IPS-18c (cell line): ENCODE results near the gene AAGAB.
"Not testable (repeated sequence)": the region's sequence is repeated elsewhere in the genome, so short reads cannot be mapped to it uniquely, and the experiment has no call there.

Experiments
- H3K4me3 ChIP-seq: 2 replicates; pipeline ENCODE4 v1.7.0; 2013; ENCODE audit warnings: low read depth, mild to moderate bottlenecking, low read length, moderate library complexity; ENCODE audit not compliant: insufficient read depth
- H3K9me3 ChIP-seq: one replicate; pipeline ENCODE4 v1.6.1; 2013; ENCODE audit warnings: mild to moderate bottlenecking, low read length, moderate library complexity; ENCODE audit not compliant: control insufficient read depth, insufficient read depth

AAGAB gene

GRCh38 chr15:67170143-67170925, 84.1 kb downstream of the AAGAB start:
- no peaks in the 10 kb centered on the region for H3K9me3 ChIP-seq
- no peak overlapping the region for H3K4me3 ChIP-seq

DNA sequence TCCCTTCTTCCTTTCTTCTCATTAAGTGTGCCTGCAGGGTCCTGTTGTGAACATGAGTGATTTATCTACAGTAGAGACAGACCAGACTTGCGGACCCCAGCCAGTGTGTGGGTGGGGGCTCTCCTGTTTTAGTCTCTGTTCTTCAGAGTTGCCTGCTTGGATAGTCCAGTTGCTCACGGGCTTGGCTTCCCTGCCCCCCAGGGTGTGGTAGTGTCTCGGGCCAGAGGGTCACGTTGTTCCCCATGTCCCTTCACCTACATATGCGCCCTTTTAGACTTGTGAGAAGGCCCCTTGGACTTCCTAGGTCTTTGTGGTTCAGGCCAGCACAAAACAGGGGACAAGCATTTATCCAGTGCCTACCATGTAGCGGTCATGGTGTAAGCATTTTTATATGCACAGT, 85.8 kb downstream of the AAGAB start:
- Histone ChIP-seq H3K9me3 (no peaks in the 10 kb centered on the region), H3K4me3 (no peak overlapping the region)

DNA sequence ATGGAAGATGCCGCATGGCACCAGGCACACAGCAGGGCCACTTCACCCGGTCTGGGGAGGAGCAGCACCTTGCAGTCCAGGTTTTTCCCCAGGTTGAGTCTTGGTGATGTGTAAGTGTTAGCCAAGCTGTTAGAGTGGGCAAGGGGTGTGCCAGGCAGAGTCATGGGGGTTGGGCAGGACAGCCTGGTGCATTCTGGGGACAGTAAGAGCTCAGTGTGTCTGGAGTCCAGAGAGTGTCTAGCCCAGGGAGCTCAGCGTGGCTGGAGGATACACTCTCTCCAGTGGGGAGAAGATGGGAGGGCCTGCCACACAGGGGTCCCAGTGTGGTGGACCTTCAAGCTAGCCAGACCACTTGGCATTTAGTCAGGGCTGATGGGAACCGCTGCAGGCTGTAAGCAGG, 87.4 kb downstream of the AAGAB start:
- Histone ChIP-seq H3K9me3 (no peaks in the 10 kb centered on the region), H3K4me3 (no peak overlapping the region)

GRCh38 chr15:67166280-67167009, 88.0 kb downstream of the AAGAB start:
- H3K4me3 ChIP-seq, result no peak overlapping the region
- H3K9me3 ChIP-seq, result no peaks in the 10 kb centered on the region

- H3K9me3 ChIP-seq, result no peaks in the 10 kb centered on the region
- no peak overlapping the region for H3K4me3 ChIP-seq
Measured at GRCh38 chr15:67165254-67166253, 88.9 kb downstream of the AAGAB start.

GRCh38 chr15:67164811-67165253, 89.6 kb downstream of the AAGAB start:
- no peaks in the 10 kb centered on the region for H3K9me3 ChIP-seq

DNA sequence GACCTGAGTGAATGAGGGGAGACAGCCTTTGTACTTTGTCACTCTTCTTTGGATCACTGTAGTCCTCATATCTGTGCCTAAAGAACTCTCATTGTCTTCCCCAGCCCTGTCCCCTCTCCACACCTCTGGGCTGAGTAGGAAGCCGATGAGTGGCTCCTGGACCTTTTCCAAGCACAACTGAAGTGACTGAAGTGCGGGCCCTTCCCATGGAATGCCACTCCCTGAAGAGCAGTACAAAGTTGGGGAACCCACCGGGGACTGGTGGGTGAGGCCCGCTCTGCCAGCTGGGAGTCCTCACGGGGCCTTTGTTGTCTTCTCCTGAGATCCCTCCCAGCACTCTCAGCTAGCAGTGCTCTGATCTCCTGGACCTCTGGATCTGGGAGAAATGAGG, 90.1 kb downstream of the AAGAB start:
- Histone ChIP-seq H3K9me3 (no peaks in the 10 kb centered on the region), H3K4me3 (no peak overlapping the region)

More at GRCh38 chr15:67164811-67165253, 89.6 kb downstream of the AAGAB start:
- H3K4me3 ChIP-seq, result no peak overlapping the region

DNA sequence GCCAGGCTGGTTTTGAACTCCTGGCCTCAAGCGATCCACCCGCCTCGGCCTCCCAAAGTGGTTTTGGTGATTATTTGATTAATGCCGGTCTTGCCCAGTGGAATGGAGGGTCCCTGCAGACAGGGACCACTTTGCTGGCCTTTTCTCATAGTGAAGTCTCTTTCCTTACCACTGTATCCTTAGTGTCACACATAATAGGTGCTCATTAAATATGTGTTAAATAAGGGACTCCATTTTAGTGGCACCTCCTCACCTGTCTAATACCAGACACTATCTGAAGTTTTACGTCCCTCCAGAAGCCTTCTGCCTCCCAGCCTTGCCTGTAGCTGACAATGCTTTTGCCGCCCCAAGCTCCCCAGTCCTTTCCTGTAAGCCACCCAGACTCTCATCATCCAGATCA, 91.3 kb downstream of the AAGAB start:
- no peak overlapping the region for H3K4me3 ChIP-seq
- H3K9me3 ChIP-seq, result no peaks in the 10 kb centered on the region

DNA sequence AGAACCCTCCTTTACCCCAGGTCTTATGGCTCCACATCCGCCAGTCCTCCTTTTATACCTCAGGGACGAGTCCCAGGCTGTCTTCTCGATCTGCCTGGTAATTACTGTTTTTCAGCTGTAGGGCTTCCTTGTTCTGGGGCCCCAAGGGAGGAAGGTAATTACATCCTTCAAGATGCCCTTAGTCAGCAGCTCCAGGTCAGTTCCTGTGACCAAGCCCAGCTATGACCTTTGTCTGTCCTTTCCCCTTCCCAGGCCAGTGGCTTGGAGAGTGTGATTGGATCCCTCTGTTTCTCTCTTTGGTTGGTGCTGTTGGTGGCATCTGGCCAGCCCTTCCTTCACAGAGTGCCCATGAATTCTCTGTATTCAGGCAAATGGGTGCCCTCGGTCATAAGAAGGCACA, 92.6 kb downstream of the AAGAB start:
- no peaks in the 10 kb centered on the region for H3K9me3 ChIP-seq
- H3K4me3 ChIP-seq, result no peak overlapping the region

- Histone ChIP-seq H3K9me3 (no peaks in the 10 kb centered on the region), H3K4me3 (no peak overlapping the region)
Measured at GRCh38 chr15:67161412-67161811, 93.0 kb downstream of the AAGAB start.

DNA sequence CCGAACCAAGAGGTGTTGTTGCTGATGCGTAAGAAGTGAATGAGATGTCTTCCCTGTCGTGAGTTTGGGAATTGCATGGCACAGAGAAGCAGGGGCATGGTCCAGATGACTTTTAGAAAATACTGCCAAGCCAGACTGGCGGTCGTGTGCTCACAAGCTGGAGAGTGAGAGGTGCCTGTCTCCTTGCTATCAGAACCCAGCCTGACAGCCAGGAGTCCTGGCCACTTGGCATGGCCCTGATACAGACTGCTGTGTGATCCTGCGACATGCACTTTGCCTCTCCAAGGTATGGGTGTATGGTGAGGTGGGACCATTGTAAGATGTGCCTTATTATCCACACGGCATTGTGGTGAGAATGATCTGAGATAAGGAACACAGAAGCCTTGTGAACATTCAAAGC, 96.1 kb downstream of the AAGAB start:
- Histone ChIP-seq H3K9me3 (peaks cover 3% of the 10 kb centered on the region), H3K4me3 (no peak overlapping the region)

GRCh38 chr15:67157521-67158252, 96.8 kb downstream of the AAGAB start:
- Histone ChIP-seq H3K4me3 (no peak overlapping the region), H3K9me3 (peaks cover 3% of the 10 kb centered on the region)

GRCh38 chr15:67156834-67157233, 97.6 kb downstream of the AAGAB start:
- no peak overlapping the region for H3K4me3 ChIP-seq
- peaks cover 3% of the 10 kb centered on the region for H3K9me3 ChIP-seq

DNA sequence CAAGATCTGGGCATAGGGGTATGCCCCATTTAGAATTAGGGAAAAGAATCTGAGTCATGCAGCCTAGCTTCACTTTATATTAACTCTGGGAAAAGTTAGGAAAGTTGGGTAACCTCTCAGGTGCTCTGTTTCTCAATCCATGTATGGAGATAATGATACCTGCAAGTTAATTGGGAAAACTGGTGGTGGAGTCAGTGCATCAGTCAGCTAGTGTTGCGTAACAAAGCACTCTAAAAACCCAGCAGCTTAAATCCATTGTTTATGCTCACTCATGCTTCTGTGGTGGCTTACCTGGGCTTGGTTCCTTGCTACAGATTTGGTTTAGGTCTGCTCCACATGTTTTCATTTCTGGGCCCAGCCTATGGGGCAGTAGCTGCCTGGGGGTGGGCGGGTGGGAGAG, 98.0 kb downstream of the AAGAB start:
- Histone ChIP-seq H3K9me3 (peaks cover 3% of the 10 kb centered on the region), H3K4me3 (no peak overlapping the region)

GRCh38 chr15:67154249-67154648, 100.2 kb downstream of the AAGAB start:
- peaks cover 3% of the 10 kb centered on the region for H3K9me3 ChIP-seq
- no peak overlapping the region for H3K4me3 ChIP-seq

GRCh38 chr15:67153044-67153443, 101.4 kb downstream of the AAGAB start:
- not testable (repeated sequence) for H3K9me3 ChIP-seq, H3K4me3 ChIP-seq

DNA sequence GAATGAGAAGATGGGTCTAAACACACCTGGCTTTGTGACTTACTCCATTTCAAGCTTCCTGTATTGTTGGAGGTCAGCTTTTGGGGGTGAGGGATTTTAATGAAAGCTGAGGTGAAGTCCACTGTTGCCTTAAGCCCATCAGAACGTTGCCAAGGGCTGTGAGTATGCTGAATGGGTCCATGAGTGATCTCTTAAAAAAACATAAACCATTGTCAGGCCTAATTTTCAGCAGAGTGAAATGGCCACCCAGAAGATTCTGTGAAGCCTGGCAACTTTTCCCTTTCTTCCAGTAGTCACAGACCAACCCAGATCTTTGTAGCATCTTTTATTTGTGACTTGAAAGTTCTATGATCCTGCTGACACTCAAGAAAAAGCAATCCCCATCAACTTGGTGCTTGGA, 102.0 kb downstream of the AAGAB start:
- H3K9me3 ChIP-seq, result peaks cover 3% of the 10 kb centered on the region
- H3K4me3 ChIP-seq, result no peak overlapping the region
